H1 (cell line): Measurements from ENCODE around the gene TMEM150B. TPM values are rescaled to one million over a fixed set of nuclear protein-coding genes. Genes with fewer than 3 reads are reported as not detected.

ENCODE experiments used
- CTCF ChIA-PET: fragments of 300-600 bp; sonication (Branson Sonifier 250); formaldehyde crosslinking; loops from one replicate; lab custom pipeline; 2021; ENCODE audit not compliant: partially characterized antibody; lab: Charles Lee
- POLR2A ChIA-PET: fragments of 300-600 bp; sonication (Branson Sonifier 250); formaldehyde crosslinking; loops from one replicate; lab custom pipeline; 2021; ENCODE audit warnings: inconsistent platforms; ENCODE audit not compliant: partially characterized antibody; lab: Charles Lee
- DNase-seq, 2 experiments: peaks; one replicate each; pipeline versions ENCODE4 v3.0.0 to v3.0.0-alpha.2; 2010 to 2022; ENCODE audit warnings: low spot score in 2 of 2, low read depth in 1 of 2, mixed read lengths in 1 of 2
- FAIRE-seq: peaks from 2 replicates; lab custom pipeline; 2011; peaks lifted over from hg19 to GRCh38; lab: Jason Lieb, UNC
- H2AFZ ChIP-seq: 2 replicates; pipeline ENCODE4 v1.8.1; 2012; ENCODE audit warnings: low read length, inconsistent platforms
- H2AK5ac ChIP-seq: 2 replicates; pipeline ENCODE4 v1.6.1; 2013; ENCODE audit warnings: low read depth, low read length
- H2BK120ac ChIP-seq: replicated peaks from 2 replicates; pipeline ENCODE3; 2013; ENCODE audit warnings: low read depth, low read length, inconsistent platforms
- H2BK12ac ChIP-seq: 2 replicates; pipeline ENCODE4 v1.6.1; 2013; ENCODE audit warnings: low read depth, low read length
- H2BK15ac ChIP-seq: 2 replicates; pipeline ENCODE4 v1.6.1; 2013; ENCODE audit warnings: low read length
- H2BK20ac ChIP-seq: 2 replicates; pipeline ENCODE4 v1.6.1; 2013; ENCODE audit warnings: low read length
- H2BK5ac ChIP-seq: 2 replicates; pipeline ENCODE4 v1.6.1; 2013; ENCODE audit warnings: low read depth, low read length
- H3K14ac ChIP-seq: 2 replicates; pipeline ENCODE4 v1.6.1; 2013; ENCODE audit warnings: inconsistent platforms; ENCODE audit not compliant: insufficient read length
- H3K18ac ChIP-seq: 2 replicates; pipeline ENCODE4 v1.6.1; 2013; ENCODE audit warnings: low read length; ENCODE audit errors: extremely low read depth
- H3K23ac ChIP-seq: 2 replicates; pipeline ENCODE4 v1.6.1; 2013; ENCODE audit warnings: inconsistent platforms; ENCODE audit not compliant: insufficient read length
- H3K23me2 ChIP-seq: 2 replicates; pipeline ENCODE4 v1.6.1; 2013; ENCODE audit warnings: low read depth, low read length
- H3K27ac ChIP-seq: 2 replicates; pipeline ENCODE4 v1.6.1; 2011; ENCODE audit warnings: low read depth, low read length, inconsistent platforms
- H3K27me3 ChIP-seq, 4 experiments: replicated peaks in 1 of 4; 1 replicate in 1 of 4; 2 replicates in 3 of 4; pipeline versions ENCODE4 v1.6.1 to v1.8.1; 2011 to 2013; ENCODE audit warnings: low read length in 3 of 4, mild to moderate bottlenecking in 3 of 4, inconsistent platforms in 2 of 4, mixed read lengths in 2 of 4, moderate library complexity in 1 of 4; ENCODE audit not compliant: control insufficient read depth in 3 of 4, insufficient read depth in 3 of 4; ENCODE audit errors: extremely low read depth in 1 of 4
- H3K36me3 ChIP-seq, 4 experiments: 2 replicates each; pipeline versions ENCODE4 v1.6.1 to v1.8.1; 2011 to 2013; ENCODE audit warnings: mild to moderate bottlenecking in 4 of 4, low read length in 3 of 4, moderate library complexity in 2 of 4, control low read depth in 1 of 4, inconsistent platforms in 1 of 4; ENCODE audit not compliant: insufficient read depth in 4 of 4, control insufficient read depth in 2 of 4
- H3K4ac ChIP-seq: replicated peaks from 2 replicates; pipeline ENCODE3; 2013; ENCODE audit warnings: low read length, low read depth, mixed read lengths, inconsistent platforms; ENCODE audit not compliant: insufficient read length
- H3K4me1 ChIP-seq, 4 experiments: replicated peaks in 1 of 4; 1 replicate in 1 of 4; 2 replicates in 3 of 4; pipeline versions ENCODE4 v1.6.1 to v1.8.1; 2011 to 2013; ENCODE audit warnings: low read length in 3 of 4, inconsistent platforms in 2 of 4, mixed read lengths in 1 of 4; ENCODE audit not compliant: insufficient read depth in 4 of 4, control insufficient read depth in 3 of 4
- H3K4me2 ChIP-seq, 2 experiments: 2 replicates each; pipeline versions ENCODE4 v1.6.1 to v1.8.1; 2011 to 2013; ENCODE audit warnings: low read depth in 2 of 2, low read length in 2 of 2, control low read depth in 1 of 2, inconsistent platforms in 1 of 2, mild to moderate bottlenecking in 1 of 2; ENCODE audit not compliant: insufficient read depth in 1 of 2
- H3K4me3 ChIP-seq, 4 experiments: fragments of 200-600, 300-600 bp in 1 of 4; sonication (generic), shearing (Covaris generic), sonication (Bioruptor Twin) in 1 of 4; 2 replicates each; pipeline versions ENCODE4 v1.5.1 to v1.8.1; 2011 to 2016; ENCODE audit warnings: low read length in 4 of 4, low read depth in 3 of 4, control low read depth in 2 of 4, inconsistent platforms in 2 of 4, mild to moderate bottlenecking in 2 of 4, mixed read lengths in 1 of 4, moderate library complexity in 1 of 4; ENCODE audit not compliant: insufficient read depth in 2 of 4; ENCODE audit errors: extremely low read depth in 1 of 4
- H3K56ac ChIP-seq: replicated peaks from 2 replicates; pipeline ENCODE3; 2013; ENCODE audit warnings: low read depth, mild to moderate bottlenecking, mixed read lengths, low read length, inconsistent platforms; ENCODE audit not compliant: insufficient read length
- H3K79me1 ChIP-seq: 2 replicates; pipeline ENCODE4 v1.6.1; 2013; ENCODE audit warnings: low read depth, low read length, control low read depth
- H3K79me2 ChIP-seq, 2 experiments: 2 replicates each; pipeline versions ENCODE4 v1.6.1 to v1.8.1; 2012 to 2013; ENCODE audit warnings: low read length in 2 of 2, mild to moderate bottlenecking in 2 of 2, inconsistent platforms in 1 of 2; ENCODE audit not compliant: insufficient read depth in 2 of 2, control insufficient read depth in 1 of 2
- H3K9ac ChIP-seq, 4 experiments: replicated peaks in 1 of 4; 1 replicate in 1 of 4; 2 replicates in 3 of 4; pipeline versions ENCODE4 v1.6.1 to v1.8.1; 2011 to 2013; ENCODE audit warnings: low read depth in 3 of 4, low read length in 3 of 4, control low read depth in 2 of 4, mild to moderate bottlenecking in 2 of 4, moderate library complexity in 2 of 4, inconsistent platforms in 1 of 4; ENCODE audit errors: extremely low read depth in 1 of 4
- H3K9me3 ChIP-seq, 2 experiments: 2 replicates each; pipeline versions ENCODE4 v1.6.1 to v1.8.1; 2012 to 2013; ENCODE audit warnings: mild to moderate bottlenecking in 2 of 2, moderate library complexity in 2 of 2, control low read depth in 1 of 2, inconsistent platforms in 1 of 2, low read depth in 1 of 2, low read length in 1 of 2, mixed read lengths in 1 of 2; ENCODE audit not compliant: insufficient read depth in 2 of 2
- H4K20me1 ChIP-seq, 2 experiments: replicated peaks in 1 of 2; 2 replicates each; pipeline versions ENCODE3 to v1.8.1; 2011 to 2013; ENCODE audit warnings: inconsistent platforms in 2 of 2, low read length in 2 of 2, mild to moderate bottlenecking in 1 of 2; ENCODE audit not compliant: insufficient read depth in 2 of 2, control insufficient read depth in 1 of 2
- H4K5ac ChIP-seq: 2 replicates; pipeline ENCODE4 v1.6.1; 2013; ENCODE audit warnings: low read length, low read depth, mixed read lengths, inconsistent platforms; ENCODE audit not compliant: insufficient read length
- H4K8ac ChIP-seq: 2 replicates; pipeline ENCODE4 v1.8.0; 2013; ENCODE audit warnings: mild to moderate bottlenecking, moderate library complexity, low read length, inconsistent platforms; ENCODE audit not compliant: insufficient read depth; ENCODE audit errors: extremely low read depth
- H4K91ac ChIP-seq: replicated peaks from 2 replicates; pipeline ENCODE3; 2013; ENCODE audit warnings: low read length, mixed read lengths, inconsistent platforms; ENCODE audit not compliant: insufficient read length
- ASH2L ChIP-seq: fragments of 200-600, 300-600 bp; sonication (generic); IDR thresholded peaks from one replicate; pipeline ENCODE4 v1.7.1; 2017; ENCODE audit warnings: low read length
- CBX8 ChIP-seq: fragments of 300-800, 300-1000 bp; sonication (generic); IDR thresholded peaks from 2 replicates; pipeline ENCODE4 v1.7.1; 2016; ENCODE audit warnings: low read depth, low read length, borderline replicate concordance
- MAFK ChIP-seq: IDR thresholded peaks from 2 replicates; pipeline ENCODE4 v1.6.1; 2012; ENCODE audit warnings: low read depth, mild to moderate bottlenecking, improper control_type of control experiment, low read length
- SAP30 ChIP-seq: fragments of 300-600 bp; sonication (generic); IDR thresholded peaks from 2 replicates; pipeline ENCODE4 v1.7.1; 2012; ENCODE audit warnings: low read length, moderate library complexity, mild to moderate bottlenecking, inconsistent platforms; ENCODE audit not compliant: insufficient read depth, insufficient replicate concordance
- SIRT6 ChIP-seq: IDR thresholded peaks from one replicate; pipeline ENCODE4 v1.7.1; 2012; ENCODE audit warnings: low read length, inconsistent platforms
- SRF ChIP-seq: IDR thresholded peaks from 2 replicates; pipeline ENCODE4 v1.6.1; 2011; ENCODE audit warnings: mild to moderate bottlenecking, low read depth, low read length, moderate library complexity
- TCF12 ChIP-seq: IDR thresholded peaks from 2 replicates; pipeline ENCODE4 v1.6.1; 2011; ENCODE audit warnings: low read depth, mild to moderate bottlenecking, low read length
- YY1 ChIP-seq: IDR thresholded peaks from 2 replicates; pipeline ENCODE4 v1.6.1; 2011; ENCODE audit warnings: low read depth, mild to moderate bottlenecking, low read length
- WGBS, 2 experiments: shearing (Covaris generic) in 1 of 2; methylation state at CpG; one replicate each; pipeline versions ENCODE4 v1.1.6 to v1.1.7; 2013 to 2015; ENCODE audit warnings: low lambda C conversion rate in 2 of 2, mixed read lengths in 2 of 2, inconsistent platforms in 1 of 2, low coverage in 1 of 2, missing lambda C conversion rate in 1 of 2; ENCODE audit not compliant: insufficient replicate concordance in 2 of 2, insufficient coverage in 1 of 2, insufficient read length in 1 of 2; ENCODE audit errors: extremely low coverage in 1 of 2, missing lambda C conversion rate in 1 of 2; 5-methylcytosine and 5-hydroxymethylcytosine counted together
- polyA plus RNA-seq, 7 experiments: library from polyadenylated mRNA; depleted of rRNA in 3 of 7; stranded (reverse) in 5 of 7; unstranded in 2 of 7; fragments of >200 nt in 5 of 7; fragments of 200-250 nt in 2 of 7; gene quantifications; 1 replicate in 5 of 7; 2 replicates in 1 of 7; 4 replicates in 1 of 7; pipeline versions ENCODE4 v1.2.1 to v1.2.3, GENCODE V29; 2011 to 2013; ENCODE audit warnings: missing spikeins in 2 of 7, mixed read lengths in 2 of 7
- total RNA-seq: library from RNA; stranded (reverse); fragmentation: NEBNext Ultra II Directional; extraction: Animal tissue kit (Norgen Biotek cat#: 25700); gene quantifications from 2 replicates; pipeline ENCODE4 v1.2.1, GENCODE V29; 2021

Gene TMEM150B
- total and polyA plus RNA-seq, 2 of the 8 experiments (the other 6 are each of a cell fraction or from before 2014, with no cell fraction given), result 0.41 to 0.91 TPM

GRCh38 chr19:55360902-55361301 lies 35.8 kb upstream of the TMEM150B start:
- 97% methylated on average over 11 of the region's 16 CpGs; no CpG with 5 or more reads in 1 of the 2 experiments for WGBS, 2 experiments
- no peak for FAIRE-seq
- H3K79me2 ChIP-seq, result no peaks in the 10 kb centered on the region
- 0 out of 2 replicates have a peak overlapping the region, but pooled peaks have one; percentile 72 for H2BK15ac ChIP-seq
- H3K9ac ChIP-seq, result no peak overlapping the region
- no peak overlapping the region; the same call in 1 of the 2 replicates for H4K8ac ChIP-seq
- no peak overlapping the region for H3K4me3 ChIP-seq
- no peaks in the 10 kb centered on the region for H3K36me3 ChIP-seq
- no peaks in the 10 kb centered on the region for H3K79me1 ChIP-seq
- no peak overlapping the region for H3K56ac ChIP-seq
- CTCF ChIA-PET, result interaction anchor here (2.5 kb wide), 1 partner anchor 59 kb away, joined by 11 read pairs; no protein-coding TSS in a partner anchor
- peaks cover 0 to 6% (median 6%) of the 10 kb centered on the region in 4 experiments; a peak in 6 of 7 replicates for H3K4me1 ChIP-seq
- H2BK5ac ChIP-seq, result no peak overlapping the region
- TF ChIP-seq ASH2L (no peak), SAP30 (no peak), CBX8 (no peak), MAFK (no peak), YY1 (no peak), SRF (no peak), SIRT6 (no peak), TCF12 (no peak)
- TF ChIP-seq, all 59 proteins: peak for 0
- Histone ChIP-seq H2AK5ac (no peak overlapping the region), H2AFZ (no peak overlapping the region), H2BK120ac (no peak overlapping the region), H3K23ac (no peak overlapping the region), H4K91ac (no peak overlapping the region), H3K27ac (no peak overlapping the region), H2BK12ac (no peak overlapping the region), H3K4ac (no peak overlapping the region), H3K4me2 (no peak overlapping the region), H2BK20ac (no peak overlapping the region), H3K9me3 (no peaks in the 10 kb centered on the region), H4K20me1 (no peaks in the 10 kb centered on the region), H3K27me3 (peaks cover 0 to 18% (median 14%) of the 10 kb centered on the region in 4 experiments; a peak in 5 of 7 replicates), H3K14ac (no peak overlapping the region), H3K18ac (no peak overlapping the region), H4K5ac (no peak overlapping the region), H3K23me2 (no peaks in the 10 kb centered on the region)
- POLR2A ChIA-PET, result interaction anchor here (1.1 to 6.1 kb wide), 11 partner anchors 8 to 287 kb away, joined by 3 to 30 read pairs (median 5); partner anchors contain the start of genes CCDC106, KMT5C, TMEM238 and UBE2S
- no peak for DNase-seq
